SK-N-SH treated with all-trans-retinoic acid at 6 μM for 48 hours (cell line): ENCODE data around the gene DNAAF3.

Experiments
- ATAC-seq: fragments of 200-7000 bp; cut with Tn5 transposase; 3 replicates; pipeline ENCODE4 v1.9.1; 2020; ENCODE audit warnings: mild to moderate bottlenecking, moderate library complexity
- BACH2 ChIP-seq: fragments of 250-450 bp; sonication (Bioruptor Pico); IDR thresholded peaks from 2 replicates; pipeline ENCODE4 v1.9.0; 2021; ENCODE audit warnings: mild to moderate bottlenecking, borderline replicate concordance
- CSDC2 ChIP-seq: fragments of 250-450 bp; sonication (Bioruptor Pico); IDR thresholded peaks from 2 replicates; pipeline ENCODE4 v1.5.0; 2020; ENCODE audit warnings: mild to moderate bottlenecking, moderate library complexity
- ESRRG ChIP-seq: fragments of 250-450 bp; sonication (Bioruptor Pico); IDR thresholded peaks from 2 replicates; pipeline ENCODE4 v1.6.1; 2021; ENCODE audit warnings: mild to moderate bottlenecking
- GLIS3 ChIP-seq: fragments of 250-450 bp; sonication (Bioruptor Pico); IDR thresholded peaks from 2 replicates; pipeline ENCODE4 v1.5.0; 2020; ENCODE audit warnings: mild to moderate bottlenecking, moderate library complexity
- OSR1 ChIP-seq: fragments of 250-450 bp; sonication (Bioruptor Pico); IDR thresholded peaks from 2 replicates; pipeline ENCODE4 v1.8.0; 2022; ENCODE audit warnings: moderate library complexity, mild to moderate bottlenecking, inconsistent platforms
- RARB ChIP-seq: fragments of 250-450 bp; sonication (Bioruptor Pico); IDR thresholded peaks from 2 replicates; pipeline ENCODE4 v1.8.0; 2021; ENCODE audit warnings: mild to moderate bottlenecking, moderate library complexity
- SNAI2 ChIP-seq: fragments of 250-450 bp; sonication (Bioruptor Pico); IDR thresholded peaks from 2 replicates; pipeline ENCODE4 v1.5.0; 2020; ENCODE audit warnings: mild to moderate bottlenecking, moderate library complexity
- TCF4 ChIP-seq: fragments of 250-450 bp; sonication (Bioruptor Pico); IDR thresholded peaks from 2 replicates; pipeline ENCODE4 v1.8.0; 2021; ENCODE audit warnings: mild to moderate bottlenecking, moderate library complexity, borderline replicate concordance
- TOX ChIP-seq: fragments of 250-450 bp; sonication (Bioruptor Pico); IDR thresholded peaks from 2 replicates; pipeline ENCODE4 v1.8.0; 2021; ENCODE audit warnings: mild to moderate bottlenecking, moderate library complexity, borderline replicate concordance
- ZC3H10 ChIP-seq: fragments of 250-450 bp; sonication (Bioruptor Pico); IDR thresholded peaks from 2 replicates; pipeline ENCODE4 v1.5.1; 2021; ENCODE audit warnings: mild to moderate bottlenecking, moderate library complexity
- ZFP3 ChIP-seq: fragments of 250-450 bp; sonication (Bioruptor Pico); IDR thresholded peaks from 2 replicates; pipeline ENCODE4 v1.5.0; 2020; ENCODE audit warnings: mild to moderate bottlenecking, moderate library complexity
- ZFP30 ChIP-seq: fragments of 450-650 bp; formaldehyde crosslinking; IDR thresholded peaks from 2 replicates; pipeline ENCODE4 v1.5.0; 2022; ENCODE audit warnings: mild to moderate bottlenecking, moderate library complexity
- ZNF565 ChIP-seq: fragments of 450-650 bp; formaldehyde crosslinking; conservative IDR thresholded peaks from 2 replicates; pipeline ENCODE4 v1.5.0; 2020; ENCODE audit warnings: low read depth, mild to moderate bottlenecking, moderate library complexity
- ZNF8 ChIP-seq: fragments of 450-650 bp; formaldehyde crosslinking; IDR thresholded peaks from 2 replicates; pipeline ENCODE4 v1.5.0; 2020; ENCODE audit warnings: mild to moderate bottlenecking, moderate library complexity
- TF ChIP-seq, protein P1 (sequence below): fragments of 250-450 bp; sonication (Bioruptor Pico); IDR thresholded peaks from 2 replicates; pipeline ENCODE4 v1.5.0; 2020; ENCODE audit warnings: mild to moderate bottlenecking, moderate library complexity
- TF ChIP-seq, protein P2 (sequence below): fragments of 250-450 bp; sonication (Bioruptor Pico); IDR thresholded peaks from 2 replicates; pipeline ENCODE4 v1.5.1; 2020; ENCODE audit warnings: low read depth, mild to moderate bottlenecking, moderate library complexity
- TF ChIP-seq, protein P3 (sequence below): fragments of 250-450 bp; sonication (Bioruptor Pico); IDR thresholded peaks from 2 replicates; pipeline ENCODE4 v1.8.0; 2021; ENCODE audit warnings: low read depth, mild to moderate bottlenecking, moderate library complexity, borderline replicate concordance
- TF ChIP-seq, protein P4 (sequence below): fragments of 250-450 bp; sonication (Bioruptor Pico); IDR thresholded peaks from 2 replicates; pipeline ENCODE4 v1.8.0; 2020; ENCODE audit warnings: mild to moderate bottlenecking, moderate library complexity, borderline replicate concordance

Gene DNAAF3

DNA sequence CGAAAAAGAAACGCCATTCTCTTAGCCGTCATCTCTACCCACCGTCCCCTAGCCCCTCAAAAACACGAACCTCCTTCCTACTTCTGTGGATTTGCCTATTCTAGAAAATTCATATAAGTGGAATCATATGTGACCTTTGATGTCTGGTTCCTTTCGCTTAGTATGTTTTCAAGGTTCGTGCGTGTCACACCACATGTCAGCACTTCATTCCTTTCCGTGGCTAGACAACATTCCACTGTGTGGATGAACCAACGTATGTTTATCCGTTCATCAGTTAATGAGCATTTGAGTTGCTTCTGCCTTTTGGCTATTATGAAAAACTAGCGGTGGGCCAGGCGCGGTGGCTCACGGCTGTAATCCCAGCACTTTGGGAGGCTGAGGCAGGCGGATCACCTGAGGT, 35.0 kb downstream of the DNAAF3 start:
- no peak for TF ChIP-seq GLIS3 (CRISPR knock-in tag)
- TF ChIP-seq TCF4 = no peak
- no peak for TF ChIP-seq BACH2 (CRISPR knock-in tag)
- TF ChIP-seq RARB = no peak
- no peak for TF ChIP-seq SNAI2 (CRISPR knock-in tag)
- no peak for TF ChIP-seq TOX (CRISPR knock-in tag)
- no peak for TF ChIP-seq ZNF565 (CRISPR knock-in tag)
- no peak for TF ChIP-seq ZNF8 (CRISPR knock-in tag)
- TF ChIP-seq, protein P1, sequence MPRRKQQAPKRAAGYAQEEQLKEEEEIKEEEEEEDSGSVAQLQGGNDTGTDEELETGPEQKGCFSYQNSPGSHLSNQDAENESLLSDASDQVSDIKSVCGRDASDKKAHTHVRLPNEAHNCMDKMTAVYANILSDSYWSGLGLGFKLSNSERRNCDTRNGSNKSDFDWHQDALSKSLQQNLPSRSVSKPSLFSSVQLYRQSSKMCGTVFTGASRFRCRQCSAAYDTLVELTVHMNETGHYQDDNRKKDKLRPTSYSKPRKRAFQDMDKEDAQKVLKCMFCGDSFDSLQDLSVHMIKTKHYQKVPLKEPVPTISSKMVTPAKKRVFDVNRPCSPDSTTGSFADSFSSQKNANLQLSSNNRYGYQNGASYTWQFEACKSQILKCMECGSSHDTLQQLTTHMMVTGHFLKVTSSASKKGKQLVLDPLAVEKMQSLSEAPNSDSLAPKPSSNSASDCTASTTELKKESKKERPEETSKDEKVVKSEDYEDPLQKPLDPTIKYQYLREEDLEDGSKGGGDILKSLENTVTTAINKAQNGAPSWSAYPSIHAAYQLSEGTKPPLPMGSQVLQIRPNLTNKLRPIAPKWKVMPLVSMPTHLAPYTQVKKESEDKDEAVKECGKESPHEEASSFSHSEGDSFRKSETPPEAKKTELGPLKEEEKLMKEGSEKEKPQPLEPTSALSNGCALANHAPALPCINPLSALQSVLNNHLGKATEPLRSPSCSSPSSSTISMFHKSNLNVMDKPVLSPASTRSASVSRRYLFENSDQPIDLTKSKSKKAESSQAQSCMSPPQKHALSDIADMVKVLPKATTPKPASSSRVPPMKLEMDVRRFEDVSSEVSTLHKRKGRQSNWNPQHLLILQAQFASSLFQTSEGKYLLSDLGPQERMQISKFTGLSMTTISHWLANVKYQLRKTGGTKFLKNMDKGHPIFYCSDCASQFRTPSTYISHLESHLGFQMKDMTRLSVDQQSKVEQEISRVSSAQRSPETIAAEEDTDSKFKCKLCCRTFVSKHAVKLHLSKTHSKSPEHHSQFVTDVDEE = no peak
- TF ChIP-seq ZC3H10 (CRISPR knock-in tag) = no peak
- no peak for TF ChIP-seq ZFP30
- TF ChIP-seq OSR1 (CRISPR knock-in tag) = no peak
- no peak for ATAC-seq

DNA sequence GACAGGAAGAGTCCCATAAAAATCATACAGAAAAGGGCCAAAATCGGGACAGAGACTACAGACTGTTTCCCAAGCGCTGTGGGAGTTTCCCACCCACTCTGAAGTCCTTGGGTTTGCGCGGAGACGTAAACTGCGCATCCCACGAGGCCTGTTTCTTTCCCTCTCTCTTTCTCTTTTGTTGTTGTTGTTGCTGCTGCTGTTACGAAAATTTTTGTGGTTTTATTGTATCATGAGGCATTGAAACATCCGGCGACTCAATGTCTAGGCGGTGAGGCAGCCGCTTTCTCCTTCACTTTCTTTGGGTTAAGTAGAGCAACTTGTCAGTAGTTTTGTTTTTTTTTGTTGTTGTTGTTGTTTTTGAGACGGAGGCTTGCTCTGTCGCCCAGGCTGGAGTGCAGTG, 47.4 kb downstream of the DNAAF3 start:
- no peak for ATAC-seq
- TF ChIP-seq, protein P2, sequence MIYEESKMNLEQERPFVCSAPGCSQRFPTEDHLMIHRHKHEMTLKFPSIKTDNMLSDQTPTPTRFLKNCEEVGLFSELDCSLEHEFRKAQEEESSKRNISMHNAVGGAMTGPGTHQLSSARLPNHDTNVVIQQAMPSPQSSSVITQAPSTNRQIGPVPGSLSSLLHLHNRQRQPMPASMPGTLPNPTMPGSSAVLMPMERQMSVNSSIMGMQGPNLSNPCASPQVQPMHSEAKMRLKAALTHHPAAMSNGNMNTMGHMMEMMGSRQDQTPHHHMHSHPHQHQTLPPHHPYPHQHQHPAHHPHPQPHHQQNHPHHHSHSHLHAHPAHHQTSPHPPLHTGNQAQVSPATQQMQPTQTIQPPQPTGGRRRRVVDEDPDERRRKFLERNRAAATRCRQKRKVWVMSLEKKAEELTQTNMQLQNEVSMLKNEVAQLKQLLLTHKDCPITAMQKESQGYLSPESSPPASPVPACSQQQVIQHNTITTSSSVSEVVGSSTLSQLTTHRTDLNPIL (CRISPR knock-in tag) = no peak
- TF ChIP-seq, protein P3, sequence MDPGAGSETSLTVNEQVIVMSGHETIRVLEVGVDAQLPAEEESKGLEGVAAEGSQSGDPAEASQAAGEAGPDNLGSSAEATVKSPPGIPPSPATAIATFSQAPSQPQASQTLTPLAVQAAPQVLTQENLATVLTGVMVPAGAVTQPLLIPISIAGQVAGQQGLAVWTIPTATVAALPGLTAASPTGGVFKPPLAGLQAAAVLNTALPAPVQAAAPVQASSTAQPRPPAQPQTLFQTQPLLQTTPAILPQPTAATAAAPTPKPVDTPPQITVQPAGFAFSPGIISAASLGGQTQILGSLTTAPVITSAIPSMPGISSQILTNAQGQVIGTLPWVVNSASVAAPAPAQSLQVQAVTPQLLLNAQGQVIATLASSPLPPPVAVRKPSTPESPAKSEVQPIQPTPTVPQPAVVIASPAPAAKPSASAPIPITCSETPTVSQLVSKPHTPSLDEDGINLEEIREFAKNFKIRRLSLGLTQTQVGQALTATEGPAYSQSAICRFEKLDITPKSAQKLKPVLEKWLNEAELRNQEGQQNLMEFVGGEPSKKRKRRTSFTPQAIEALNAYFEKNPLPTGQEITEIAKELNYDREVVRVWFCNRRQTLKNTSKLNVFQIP (CRISPR knock-in tag) = no peak
- TF ChIP-seq TCF4 = no peak
- no peak for TF ChIP-seq RARB
- no peak for TF ChIP-seq TOX (CRISPR knock-in tag)
- TF ChIP-seq SNAI2 (CRISPR knock-in tag) = no peak
- TF ChIP-seq BACH2 (CRISPR knock-in tag) = no peak
- no peak for TF ChIP-seq CSDC2 (CRISPR knock-in tag)

DNA sequence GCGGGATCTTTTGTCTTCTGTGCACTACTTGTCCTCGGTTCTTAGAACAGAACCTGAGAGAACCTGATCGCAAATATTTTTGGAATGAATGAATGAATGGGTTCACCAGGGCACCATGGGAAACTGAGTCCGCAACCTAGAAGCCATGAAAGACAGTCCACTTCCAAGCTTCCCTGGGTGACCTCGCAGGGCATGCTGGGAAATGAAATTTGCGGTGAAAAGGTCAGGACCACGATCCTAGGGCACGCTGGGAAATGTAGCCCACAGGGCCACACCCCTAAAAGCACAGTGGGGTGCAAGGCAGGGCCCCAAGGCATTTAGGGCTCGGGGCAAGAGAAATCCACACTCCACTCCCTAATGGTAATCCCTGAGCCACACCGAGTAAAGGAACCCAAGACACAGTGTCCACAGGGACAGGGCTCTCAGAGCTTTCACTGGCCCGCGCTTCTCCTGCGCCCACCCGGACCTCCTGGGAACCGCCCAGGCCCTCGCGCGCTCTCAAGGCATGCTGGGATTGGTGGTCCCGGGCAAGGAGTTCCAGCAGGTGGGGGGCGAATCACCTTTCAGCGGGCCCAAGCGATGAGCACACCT, 47.9 kb downstream of the DNAAF3 start:
- ATAC-seq = no peak
- no peak for TF ChIP-seq ZFP3

DNA sequence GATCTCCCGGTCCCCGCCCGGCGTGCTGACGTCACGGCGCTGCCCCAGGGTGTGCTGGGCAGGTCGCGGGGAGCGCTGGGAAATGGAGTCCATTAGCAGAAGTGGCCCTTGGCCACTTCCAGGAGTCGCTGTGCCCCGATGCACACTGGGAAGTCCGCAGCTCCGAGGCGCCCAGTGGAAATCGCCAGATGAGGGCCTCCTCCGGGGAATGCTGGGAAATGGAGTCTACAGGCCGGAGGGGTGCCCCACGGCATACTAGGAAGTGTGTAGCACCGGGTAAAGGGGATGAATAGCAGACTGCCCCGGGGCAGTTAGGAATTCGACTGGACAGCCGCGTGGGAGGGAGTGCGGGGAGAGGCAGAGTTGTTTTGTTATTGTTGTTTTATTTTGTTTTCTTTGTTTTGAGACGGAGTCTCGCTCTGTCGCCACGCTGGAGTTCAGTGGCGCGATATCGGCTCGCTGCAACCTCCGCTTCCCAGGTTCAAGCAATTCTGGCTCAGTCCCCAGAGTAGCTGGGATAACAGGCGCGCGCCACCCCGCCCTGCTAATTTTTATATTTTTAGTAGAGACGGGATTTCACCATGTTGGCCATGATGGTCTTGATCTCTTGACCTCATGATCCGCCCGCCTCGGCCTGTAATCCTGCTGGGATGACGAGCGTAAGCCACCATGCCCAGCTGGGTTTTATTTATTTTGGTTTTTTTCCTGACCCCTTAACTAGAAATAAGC, 48.6 kb downstream of the DNAAF3 start:
- peak; percentile 93 for ATAC-seq

More for the DNA sequence above, 48.6 kb downstream of the DNAAF3 start:
- TF ChIP-seq, protein P4, sequence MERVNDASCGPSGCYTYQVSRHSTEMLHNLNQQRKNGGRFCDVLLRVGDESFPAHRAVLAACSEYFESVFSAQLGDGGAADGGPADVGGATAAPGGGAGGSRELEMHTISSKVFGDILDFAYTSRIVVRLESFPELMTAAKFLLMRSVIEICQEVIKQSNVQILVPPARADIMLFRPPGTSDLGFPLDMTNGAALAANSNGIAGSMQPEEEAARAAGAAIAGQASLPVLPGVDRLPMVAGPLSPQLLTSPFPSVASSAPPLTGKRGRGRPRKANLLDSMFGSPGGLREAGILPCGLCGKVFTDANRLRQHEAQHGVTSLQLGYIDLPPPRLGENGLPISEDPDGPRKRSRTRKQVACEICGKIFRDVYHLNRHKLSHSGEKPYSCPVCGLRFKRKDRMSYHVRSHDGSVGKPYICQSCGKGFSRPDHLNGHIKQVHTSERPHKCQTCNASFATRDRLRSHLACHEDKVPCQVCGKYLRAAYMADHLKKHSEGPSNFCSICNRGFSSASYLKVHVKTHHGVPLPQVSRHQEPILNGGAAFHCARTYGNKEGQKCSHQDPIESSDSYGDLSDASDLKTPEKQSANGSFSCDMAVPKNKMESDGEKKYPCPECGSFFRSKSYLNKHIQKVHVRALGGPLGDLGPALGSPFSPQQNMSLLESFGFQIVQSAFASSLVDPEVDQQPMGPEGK = no peak
- TF ChIP-seq, protein P1 = no peak
- no peak for TF ChIP-seq ESRRG (CRISPR knock-in tag)
